ENCODE data around the gene NHLRC1. TPM values are rescaled to one million over a fixed set of nuclear protein-coding genes. Genes with fewer than 3 reads are reported as not detected.

NHLRC1 gene
- 2.7 and 3.3 TPM in 2 replicates for total RNA-seq

DNA sequence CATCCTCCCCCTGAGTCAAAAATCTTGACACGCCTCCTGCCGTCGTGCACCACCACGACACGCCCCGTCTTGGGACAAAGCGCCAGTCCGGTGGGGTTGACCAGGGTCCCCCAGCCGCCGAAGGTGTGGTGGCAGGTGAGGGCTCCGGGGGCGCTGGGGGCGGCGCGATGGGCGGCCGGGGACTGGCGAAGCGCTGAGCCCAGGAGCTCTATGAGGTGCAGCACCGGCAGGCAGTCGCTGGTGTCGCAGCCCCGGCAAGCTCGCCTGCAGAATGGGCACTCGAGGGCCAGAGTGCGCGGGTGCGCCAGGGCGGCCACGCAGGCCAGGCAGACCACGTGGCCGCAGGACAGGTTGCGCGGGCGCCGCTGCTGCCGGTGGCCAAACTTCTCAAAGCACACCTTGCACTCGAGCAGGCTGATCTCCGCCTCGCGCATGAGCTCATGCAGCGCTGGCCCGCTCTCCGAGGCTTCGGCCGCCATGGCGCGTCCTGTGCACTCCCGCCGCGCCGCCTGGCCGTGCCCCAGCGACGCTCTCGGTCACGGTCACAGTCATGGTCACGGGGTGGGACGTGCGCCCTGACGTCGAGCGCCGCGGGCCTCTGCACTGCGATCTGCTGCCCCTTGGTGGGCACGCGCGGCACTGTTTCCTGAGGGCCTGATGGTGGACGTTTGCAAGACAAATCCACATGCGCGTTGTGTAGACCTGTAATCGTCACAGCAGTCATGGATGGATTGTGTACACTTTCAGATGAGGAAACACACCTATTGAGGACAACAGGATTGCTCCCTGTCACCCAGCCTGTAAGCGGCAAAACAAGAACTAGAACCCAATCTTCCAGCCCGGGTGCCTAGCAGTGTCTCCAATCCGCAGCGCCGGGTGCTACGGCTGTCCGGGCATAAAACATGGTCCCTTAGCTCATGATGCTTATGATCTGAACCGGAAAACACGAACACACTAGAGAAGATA lies at the start of gene NHLRC1:
NHLRC1 (minus strand) TSS at position 550 of the 966 bp plus-strand sequence; CDS start at position 479, 71 bp downstream.

DNA sequence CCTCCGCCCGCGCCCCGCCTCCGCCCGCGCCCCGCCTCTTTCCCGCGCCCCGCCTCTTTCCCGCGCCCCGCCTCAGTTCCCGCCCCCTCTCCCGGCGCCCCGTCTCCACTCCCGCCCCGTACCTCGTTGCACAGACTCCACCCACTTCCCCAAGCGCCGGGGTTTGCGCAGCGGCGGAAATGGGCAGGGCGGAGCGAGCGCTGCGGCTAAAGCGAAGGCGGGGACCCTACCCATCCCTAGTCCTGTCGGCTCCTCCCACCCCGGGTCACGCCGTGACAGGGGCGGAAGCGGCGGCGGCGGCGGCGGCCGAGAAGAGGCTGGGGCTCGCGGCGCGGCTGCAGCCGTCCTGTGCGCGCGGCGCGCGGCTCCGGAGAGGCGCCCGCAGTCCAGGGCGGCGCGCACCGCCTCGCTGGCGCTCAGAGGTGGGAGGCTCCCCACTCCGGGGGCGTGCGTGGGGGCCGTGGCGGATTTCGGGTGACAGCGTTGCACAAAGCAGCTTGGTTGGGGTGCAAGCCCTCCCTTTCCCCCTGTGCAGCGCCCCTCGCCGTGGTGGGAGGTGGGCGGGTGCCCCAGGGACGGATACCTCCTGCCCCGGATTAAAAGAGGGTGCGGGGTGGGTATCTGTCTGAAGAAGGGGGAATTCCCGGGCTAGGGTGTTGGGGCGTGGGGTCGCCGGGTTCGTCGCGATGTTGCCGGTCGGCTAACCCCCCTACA lies 32.8 kb upstream of the NHLRC1 start, which contains the start of gene KDM1B:
KDM1B (plus strand) TSS at position 273 of the 714 bp plus-strand sequence. CDS start 4,474 bp downstream, outside the sequence.

GRCh38 chr6:18154507-18155149 lies 32.2 kb upstream of the NHLRC1 start, which contains the start of gene TPMT:
TSS of gene TPMT (minus strand) at chr6:18155077. CDS start at chr6:18149127, 5,950 bp downstream.

Other genes starting within 250 kb of the NHLRC1 start
- 78.9 and 96.1 TPM in 2 replicates for gene KIF13A, start 135.0 kb downstream of the NHLRC1 start, total RNA-seq
- 27.4 and 55.6 TPM in 2 replicates for gene TPMT, start 32.4 kb upstream of the NHLRC1 start, total RNA-seq
- 29.7 and 30.4 TPM in 2 replicates for gene KDM1B, start 32.7 kb upstream of the NHLRC1 start, total RNA-seq
- gene DEK, start 141.9 kb upstream of the NHLRC1 start, total RNA-seq, result 133 and 227 TPM in 2 replicates